ENCODE results near the gene PLEKHO2.
A peak's percentile ranks its signal among the peaks of the same experiment; 100 is the strongest.

The PLEKHO2 gene

GRCh38 chr15:64841060-64841343 is 713 bp upstream of the PLEKHO2 start:
- H3K36me3 ChIP-seq (ENCODE audit: low read length), result no peaks in the 10 kb centered on the region
- peaks cover 10% of the 10 kb centered on the region; the same call in 1 of the 2 replicates for H3F3A ChIP-seq (ENCODE audit: insufficient read depth)
- peaks cover 23% of the 10 kb centered on the region for H3K79me2 ChIP-seq (ENCODE audit: insufficient read depth, low read length)
- no peak overlapping the region for H2AFZ ChIP-seq (ENCODE audit: low read depth, low read length, severe bottlenecking)
- peak overlapping the region; percentile 48 for H3K4me3 ChIP-seq (ENCODE audit: insufficient read depth, low read length, poor library complexity, severe bottlenecking)
- TF ChIP-seq CTCF (IDR thresholded peaks at IDR 0.05; ENCODE audit: insufficient read depth, low read length, poor library complexity, severe bottlenecking) (no peak), EZH2phosphoT487 (conservative IDR thresholded peaks at IDR 0.05; ENCODE audit: low read length) (no peak)
- H3K9me2 ChIP-seq (replicated peaks; ENCODE audit: insufficient read depth, low read length), result no peaks in the 10 kb centered on the region
- H3K4me2 ChIP-seq (ENCODE audit: low read depth, low read length, poor library complexity, severe bottlenecking), result peak overlapping the region; percentile 53
- peak overlapping the region; percentile 52 for H3K9ac ChIP-seq (ENCODE audit: low read length)
- H3K9me3 ChIP-seq (ENCODE audit: insufficient read depth, low read length), result no peaks in the 10 kb centered on the region
- H3K27ac ChIP-seq (ENCODE audit: low read depth, low read length), result peak overlapping the region; percentile 3; the same call in 1 of the 2 replicates
- H3K27me3 ChIP-seq (ENCODE audit: low read length), result no peaks in the 10 kb centered on the region
- H4K20me1 ChIP-seq (ENCODE audit: low read depth, low read length), result no peaks in the 10 kb centered on the region

DNA sequence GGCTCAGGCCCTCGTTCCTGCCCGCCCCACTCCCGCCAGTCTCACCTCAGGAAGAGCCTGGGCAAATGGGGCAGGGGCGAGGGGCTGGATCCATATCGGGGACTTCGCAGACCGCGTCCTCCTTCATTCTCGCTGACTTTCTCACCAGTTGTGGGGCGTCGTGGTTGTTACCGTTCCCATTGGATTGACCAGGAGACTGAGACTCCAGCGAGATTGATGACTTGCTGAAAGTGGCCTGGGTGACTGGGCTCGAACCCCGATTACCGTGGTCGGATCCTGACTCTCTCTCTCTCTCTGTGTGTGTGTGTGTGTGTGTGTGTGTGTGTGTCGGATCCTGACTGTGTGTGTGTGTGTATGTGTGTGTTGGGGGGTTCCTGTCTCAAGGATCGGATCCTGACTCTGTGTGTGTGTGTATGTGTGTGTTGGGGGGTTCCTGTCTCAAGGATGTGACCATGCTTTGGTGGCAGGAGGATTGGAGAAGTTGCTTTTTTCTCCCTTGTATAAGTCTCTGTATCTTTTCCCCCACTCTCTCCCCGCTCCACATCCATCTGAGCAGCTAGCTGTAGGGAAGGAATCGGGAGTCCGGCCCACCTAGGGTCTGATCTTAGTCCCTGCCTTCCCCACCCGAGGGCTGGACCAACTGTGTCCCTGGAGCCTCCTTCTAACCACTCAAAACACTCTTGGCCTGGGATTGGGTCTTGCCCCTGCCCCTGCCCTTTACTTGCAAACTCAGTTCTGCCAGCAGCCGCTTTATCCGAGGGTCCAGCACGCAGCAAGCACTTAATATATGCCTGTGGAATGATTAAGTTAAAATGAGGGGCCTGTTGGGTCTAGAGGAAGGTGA is 603 bp downstream of the PLEKHO2 start:
- no peaks in the 10 kb centered on the region for H3K9me3 ChIP-seq (ENCODE audit: insufficient read depth, low read length)
- H3F3A ChIP-seq (ENCODE audit: insufficient read depth), result peaks cover 10% of the 10 kb centered on the region; the same call in 1 of the 2 replicates
- peak overlapping the region; percentile 94 for H3K4me2 ChIP-seq (ENCODE audit: low read depth, low read length, poor library complexity, severe bottlenecking)
- H3K36me3 ChIP-seq (ENCODE audit: low read length), result no peaks in the 10 kb centered on the region
- TF ChIP-seq CTCF (IDR thresholded peaks at IDR 0.05; ENCODE audit: insufficient read depth, low read length, poor library complexity, severe bottlenecking) (no peak), EZH2phosphoT487 (conservative IDR thresholded peaks at IDR 0.05; ENCODE audit: low read length) (no peak)
- peak overlapping the region; percentile 94 for H3K9ac ChIP-seq (ENCODE audit: low read length)
- peak overlapping the region; percentile 94 for H3K4me3 ChIP-seq (ENCODE audit: insufficient read depth, low read length, poor library complexity, severe bottlenecking)
- no peaks in the 10 kb centered on the region for H3K27me3 ChIP-seq (ENCODE audit: low read length)
- no peaks in the 10 kb centered on the region for H3K9me2 ChIP-seq (replicated peaks; ENCODE audit: insufficient read depth, low read length)
- no peaks in the 10 kb centered on the region for H4K20me1 ChIP-seq (ENCODE audit: low read depth, low read length)
- peaks cover 23% of the 10 kb centered on the region for H3K79me2 ChIP-seq (ENCODE audit: insufficient read depth, low read length)
- no peak overlapping the region for H3K27ac ChIP-seq (ENCODE audit: low read depth, low read length)
- H2AFZ ChIP-seq (ENCODE audit: low read depth, low read length, severe bottlenecking), result peak overlapping the region; percentile 36

- Histone ChIP-seq H3K4me2 (ENCODE audit: low read depth, low read length, poor library complexity, severe bottlenecking) (peak overlapping the region; percentile 94), H3K36me3 (ENCODE audit: low read length) (no peaks in the 10 kb centered on the region), H3K27ac (ENCODE audit: low read depth, low read length) (no peak overlapping the region), H3K9me2 (replicated peaks; ENCODE audit: insufficient read depth, low read length) (no peaks in the 10 kb centered on the region), H3K9ac (ENCODE audit: low read length) (peak overlapping the region; percentile 94), H4K20me1 (ENCODE audit: low read depth, low read length) (no peaks in the 10 kb centered on the region), H3K79me2 (ENCODE audit: insufficient read depth, low read length) (peaks cover 23% of the 10 kb centered on the region), H3K27me3 (ENCODE audit: low read length) (no peaks in the 10 kb centered on the region), H2AFZ (ENCODE audit: low read depth, low read length, severe bottlenecking) (no peak overlapping the region), H3K4me3 (ENCODE audit: insufficient read depth, low read length, poor library complexity, severe bottlenecking) (peak overlapping the region; percentile 94), H3K9me3 (ENCODE audit: insufficient read depth, low read length) (no peaks in the 10 kb centered on the region), H3F3A (ENCODE audit: insufficient read depth) (peaks cover 10% of the 10 kb centered on the region; the same call in 1 of the 2 replicates)
- TF ChIP-seq EZH2phosphoT487 (conservative IDR thresholded peaks at IDR 0.05; ENCODE audit: low read length) (no peak), CTCF (IDR thresholded peaks at IDR 0.05; ENCODE audit: insufficient read depth, low read length, poor library complexity, severe bottlenecking) (no peak)
These were observed 1.4 kb downstream of the PLEKHO2 start for GRCh38 chr15:64842986-64843561.
